SK-N-SH (cell line): Measurements from ENCODE around the gene DDX41.

ENCODE experiments used
- CHD2 ChIP-seq: fragments of 150-350 bp; IDR thresholded peaks from 2 replicates; pipeline ENCODE4 v1.6.1; 2018; ENCODE audit warnings: low read length; ENCODE audit not compliant: partially characterized antibody
- CTCF ChIP-seq: fragments of 200-600 bp; sonication (generic); IDR thresholded peaks from 2 replicates; pipeline ENCODE4 v1.6.1; 2017; ENCODE audit warnings: antibody characterized with exemption, mild to moderate bottlenecking, moderate library complexity
- ELF1 ChIP-seq: IDR thresholded peaks from 2 replicates; pipeline ENCODE4 v1.4.0; 2012
- EZH2phosphoT487 ChIP-seq: fragments of 200-600 bp; sonication (generic); IDR thresholded peaks from 2 replicates; pipeline ENCODE4 v1.6.1; 2017; ENCODE audit warnings: low read depth, mixed run types, mild to moderate bottlenecking, antibody characterized with exemption, moderate library complexity, borderline replicate concordance
- FOXM1 ChIP-seq: IDR thresholded peaks from 2 replicates; pipeline ENCODE4 v1.4.0; 2012; ENCODE audit warnings: low read depth, mild to moderate bottlenecking
- JUND ChIP-seq: IDR thresholded peaks from 2 replicates; pipeline ENCODE4 v1.4.0; 2012
- MEF2A ChIP-seq: IDR thresholded peaks from 2 replicates; pipeline ENCODE4 v1.4.0; 2012; ENCODE audit warnings: low read depth, borderline replicate concordance
- PBX3 ChIP-seq: IDR thresholded peaks from 2 replicates; pipeline ENCODE4; 2012
- SIN3A ChIP-seq: IDR thresholded peaks from 2 replicates; pipeline ENCODE4 v1.6.1; 2012; ENCODE audit warnings: low read depth, mild to moderate bottlenecking, low read length, moderate library complexity, borderline replicate concordance

- TF ChIP-seq FOXM1 (no peak), EZH2phosphoT487 (no peak), CTCF (no peak), JUND (no peak), CHD2 (no peak), PBX3 (no peak), MEF2A (no peak), ELF1 (no peak), SIN3A (no peak)
Observed at GRCh38 chr5:177536386-177536785, 19.6 kb upstream of the DDX41 start.
